HG03039 (cell line): ENCODE results near the gene KCNH6.

Experiments used
- ATAC-seq: cut with Tn5 transposase; IDR thresholded peaks from one replicate; pipeline ENCODE4 v1.9.1; 2021; ENCODE audit warnings: mild to moderate bottlenecking, moderate library complexity; ENCODE audit not compliant: unreplicated experiment

KCNH6 gene

DNA sequence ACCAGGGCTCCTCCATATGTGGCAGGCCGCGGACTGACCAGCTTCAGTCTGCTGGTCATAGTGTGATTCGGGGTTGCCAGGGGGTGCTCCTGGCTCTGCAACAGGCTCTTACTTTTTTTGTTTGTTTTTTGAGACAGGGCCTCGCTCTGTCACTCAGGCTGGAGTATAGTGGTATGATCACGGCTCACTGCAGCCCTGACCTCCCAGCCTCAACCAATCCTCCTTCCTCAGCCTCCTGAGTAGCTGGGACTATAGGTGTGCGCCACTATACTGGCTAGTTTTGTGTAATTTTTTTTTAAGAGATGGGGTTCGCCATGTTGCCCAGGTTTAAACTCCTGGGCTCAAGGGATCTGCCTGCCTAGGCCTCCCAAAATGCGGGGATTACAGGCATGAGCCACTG, 11.8 kb upstream of the KCNH6 start:
- no peak for ATAC-seq

DNA sequence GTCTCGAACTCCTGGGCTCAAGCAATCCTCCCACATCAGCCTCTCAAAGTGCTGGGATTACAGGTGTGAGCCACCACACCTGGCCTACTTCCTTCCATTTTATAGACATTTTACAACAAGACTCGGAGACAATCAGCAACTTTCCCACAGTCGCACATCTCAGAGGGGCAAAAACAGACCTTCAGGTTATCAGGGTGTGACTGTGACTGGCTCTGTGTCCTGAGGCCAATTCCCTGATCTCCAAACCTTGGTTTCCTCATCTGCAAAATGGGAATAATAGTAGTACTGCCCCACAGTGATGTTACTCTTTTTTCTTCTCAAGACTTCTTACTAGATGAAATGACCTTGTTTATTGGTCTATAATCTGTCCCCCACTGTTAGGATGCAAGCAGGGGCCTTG, 10.8 kb upstream of the KCNH6 start:
- no peak for ATAC-seq

DNA sequence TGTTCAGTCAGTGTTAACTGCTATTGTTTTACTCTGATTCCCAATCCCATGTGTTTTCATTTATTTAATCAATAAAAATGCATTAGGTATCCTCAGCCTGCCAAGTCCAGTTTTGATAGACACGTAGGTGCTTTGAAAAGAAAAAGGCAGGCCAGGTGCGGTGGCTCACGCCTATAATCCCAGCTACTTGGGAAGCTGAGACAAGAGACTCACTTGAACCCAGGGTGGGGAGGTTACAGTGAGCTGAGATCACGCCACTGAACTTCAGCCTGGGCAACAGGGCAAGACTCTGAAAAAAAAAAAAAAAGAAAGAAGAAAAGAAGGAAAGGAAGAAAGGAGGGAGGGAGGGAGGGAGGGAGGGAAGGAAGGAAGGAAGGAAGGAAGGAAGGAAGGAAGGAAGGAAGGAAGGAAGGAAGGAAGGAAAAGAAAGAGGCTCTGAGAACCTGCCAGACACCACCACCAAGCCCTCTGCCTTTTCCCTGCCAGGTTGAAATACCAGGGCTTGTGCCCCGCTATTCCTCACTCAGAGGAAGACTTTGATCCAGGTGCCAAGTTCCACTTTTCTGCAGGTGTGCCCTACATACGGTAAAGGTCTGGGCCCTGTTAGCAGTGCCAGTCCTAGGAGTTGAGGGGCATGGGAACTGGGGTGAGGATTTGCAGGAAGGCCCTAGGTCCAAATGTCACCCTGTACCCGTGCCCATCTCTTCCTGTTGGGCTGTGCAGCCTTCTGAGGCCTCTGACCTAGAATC, 10.1 kb upstream of the KCNH6 start:
- no peak for ATAC-seq

DNA sequence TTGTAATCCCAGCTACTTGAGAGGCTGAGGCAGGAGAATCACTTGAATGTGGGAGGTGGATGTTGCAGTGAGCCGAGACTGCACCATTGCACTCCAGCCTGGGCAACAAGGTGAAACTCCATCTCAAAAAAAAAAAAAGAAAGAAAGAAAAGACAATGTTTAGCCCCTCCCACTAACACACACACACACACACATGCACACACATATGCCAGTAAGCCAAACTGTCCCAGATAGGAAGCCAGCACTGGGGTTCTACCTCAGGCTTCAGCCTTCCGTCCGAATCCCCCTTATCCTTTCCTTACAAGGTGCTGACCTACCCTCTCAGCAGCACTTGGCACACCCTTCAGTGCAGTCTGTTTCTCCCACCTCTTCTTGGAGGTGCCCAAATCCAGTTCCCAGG, 8.7 kb upstream of the KCNH6 start:
- no peak for ATAC-seq

DNA sequence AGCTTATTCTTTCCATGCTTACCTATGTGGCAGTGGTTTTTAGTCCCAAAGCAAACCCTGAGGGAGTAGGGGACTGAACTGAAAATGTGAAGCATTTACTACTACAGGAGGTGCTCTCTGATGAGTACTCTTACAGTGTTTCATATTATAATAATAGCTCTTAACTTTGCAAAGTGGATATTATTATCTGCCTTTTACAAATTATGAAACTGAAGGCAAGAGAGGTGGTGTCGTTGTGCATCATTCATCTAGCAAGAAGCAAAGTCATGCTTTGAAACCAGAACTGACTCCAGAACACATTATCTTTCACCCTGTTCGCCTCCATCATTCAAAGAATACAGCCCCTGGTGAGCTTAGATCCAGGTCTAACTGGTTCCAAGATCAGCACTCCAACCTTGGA, 8.2 kb upstream of the KCNH6 start:
- ATAC-seq = no peak

DNA sequence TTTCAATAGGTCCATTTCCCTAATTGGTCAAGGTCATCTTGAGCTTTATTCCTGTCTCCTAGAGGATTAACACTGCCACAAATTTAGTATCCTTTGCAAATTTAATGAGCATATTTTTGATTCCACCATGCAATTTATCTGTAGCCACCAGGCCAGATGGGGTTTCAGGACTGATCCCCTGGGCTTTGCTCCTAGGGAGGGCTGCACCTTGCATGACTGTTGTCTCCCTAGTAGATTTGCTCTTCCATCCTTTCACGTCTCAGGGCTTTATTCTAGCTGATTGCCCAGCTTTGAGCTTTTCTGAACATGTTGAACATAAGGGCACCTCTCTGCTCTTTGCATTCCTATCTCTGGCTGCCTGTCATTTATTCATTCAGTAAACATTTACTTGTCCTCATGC, 7.7 kb upstream of the KCNH6 start:
- ATAC-seq = no peak

DNA sequence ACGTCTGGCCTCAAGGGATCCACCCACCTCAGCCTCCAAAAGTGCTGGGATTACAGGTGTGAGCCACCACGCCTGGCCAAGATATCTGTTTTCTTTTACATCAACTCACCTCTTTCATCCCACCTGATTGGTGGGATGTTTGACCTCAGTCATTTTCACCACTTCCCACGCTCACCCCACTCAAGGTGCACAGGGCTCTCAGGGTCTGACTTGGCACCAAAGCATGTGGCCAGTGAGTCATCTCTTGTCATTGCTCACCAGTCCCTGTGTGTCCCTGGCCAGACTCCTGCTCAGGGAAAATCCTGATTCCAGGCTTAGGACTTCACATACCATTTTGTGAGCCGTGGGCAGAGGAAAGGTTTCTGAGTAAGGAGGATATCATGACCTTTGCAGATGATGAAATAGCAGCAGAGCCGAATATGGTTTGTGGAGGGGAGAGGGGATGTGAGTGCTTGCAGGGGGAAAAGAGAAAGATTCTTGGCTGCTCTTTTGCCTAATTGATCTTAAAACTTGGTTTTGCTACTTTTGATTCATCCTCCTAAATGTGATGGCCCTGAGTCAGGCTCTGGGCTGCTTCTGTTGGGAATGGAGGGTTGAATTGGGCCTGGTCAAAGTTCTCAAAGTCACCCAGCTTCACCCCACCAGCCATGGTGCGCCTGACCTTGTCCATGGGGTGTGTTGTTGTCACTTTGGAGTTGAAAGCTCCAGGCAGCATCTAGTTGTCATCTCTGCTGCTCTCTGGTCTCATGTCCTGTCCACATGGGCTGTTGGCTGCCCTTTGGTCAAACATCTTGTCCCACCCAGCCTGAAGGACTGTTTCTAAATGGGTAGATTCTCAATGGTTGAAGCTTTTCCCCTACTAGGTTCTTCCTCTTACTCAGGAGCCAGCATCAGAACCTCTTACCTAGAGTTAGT, 6.0 kb upstream of the KCNH6 start:
- ATAC-seq = no peak

DNA sequence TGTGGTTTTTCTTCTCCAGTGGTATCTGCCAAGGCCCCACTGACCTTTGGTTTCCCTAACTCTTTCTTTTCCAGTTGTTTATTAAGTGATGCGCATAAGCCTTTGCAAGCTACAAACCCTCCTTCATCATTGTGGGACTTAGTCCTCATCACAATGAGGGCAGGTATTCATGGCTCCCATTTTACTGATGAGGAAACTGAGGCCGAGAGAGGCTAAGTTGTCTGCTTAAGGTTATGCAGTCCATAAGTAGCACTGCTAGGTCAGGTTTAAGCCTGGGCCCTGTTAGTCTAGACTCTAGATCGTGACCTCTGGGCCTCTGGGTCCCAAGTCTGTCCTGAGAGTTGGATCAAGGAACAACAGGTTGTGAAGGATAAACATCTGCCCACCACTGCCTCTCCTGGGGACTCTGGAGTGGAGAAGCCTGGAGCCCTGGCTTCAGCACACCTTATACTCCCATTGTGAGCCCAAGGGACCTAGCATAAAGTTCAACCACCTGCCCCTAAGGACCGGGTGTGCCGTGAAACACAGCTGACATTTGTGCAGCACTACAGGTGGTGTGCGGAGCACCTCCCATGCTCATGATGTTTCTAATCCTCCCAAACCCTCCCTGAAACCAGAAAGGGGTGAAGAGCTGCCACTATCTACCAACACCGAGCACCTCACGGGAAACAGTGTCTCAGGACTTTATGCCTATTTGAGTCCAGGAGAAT, 5.2 kb upstream of the KCNH6 start:
- ATAC-seq = no peak

DNA sequence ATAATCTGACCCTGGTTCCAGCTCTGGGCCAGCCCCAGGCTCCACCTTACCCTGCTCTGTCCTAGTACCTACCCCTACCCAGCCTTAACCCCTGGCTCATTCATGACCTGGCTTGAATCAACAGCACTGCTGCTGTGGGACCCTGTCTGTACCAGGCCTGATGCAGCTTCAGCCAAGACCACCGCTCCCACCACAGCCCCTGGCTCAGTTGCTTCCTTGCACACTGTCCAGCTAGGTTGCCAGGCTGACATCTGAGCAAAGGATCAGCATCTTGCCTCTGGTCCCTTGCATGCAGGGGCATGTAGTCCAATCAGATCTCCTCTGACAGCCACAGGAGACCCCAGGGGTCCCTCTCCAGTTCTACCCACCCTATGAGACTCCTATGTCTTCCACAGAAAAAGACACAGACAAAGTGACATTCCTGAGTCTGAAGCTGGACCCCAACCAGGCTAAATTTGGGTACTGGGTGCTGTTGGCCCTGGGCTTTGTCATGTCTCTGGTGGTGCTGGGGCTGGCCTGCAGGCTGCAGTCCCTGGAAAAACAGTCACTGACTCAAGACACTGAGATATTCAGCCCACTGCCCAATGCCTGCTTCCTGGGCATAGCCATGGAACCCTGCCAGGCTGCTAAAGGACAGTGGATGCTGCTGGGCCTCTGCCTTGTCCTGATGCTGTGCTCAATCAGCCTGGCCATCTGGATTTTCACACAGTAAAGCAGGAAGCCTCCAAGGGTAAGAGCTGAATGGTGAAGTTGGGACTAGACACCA, 3.9 kb upstream of the KCNH6 start:
- no peak for ATAC-seq

DNA sequence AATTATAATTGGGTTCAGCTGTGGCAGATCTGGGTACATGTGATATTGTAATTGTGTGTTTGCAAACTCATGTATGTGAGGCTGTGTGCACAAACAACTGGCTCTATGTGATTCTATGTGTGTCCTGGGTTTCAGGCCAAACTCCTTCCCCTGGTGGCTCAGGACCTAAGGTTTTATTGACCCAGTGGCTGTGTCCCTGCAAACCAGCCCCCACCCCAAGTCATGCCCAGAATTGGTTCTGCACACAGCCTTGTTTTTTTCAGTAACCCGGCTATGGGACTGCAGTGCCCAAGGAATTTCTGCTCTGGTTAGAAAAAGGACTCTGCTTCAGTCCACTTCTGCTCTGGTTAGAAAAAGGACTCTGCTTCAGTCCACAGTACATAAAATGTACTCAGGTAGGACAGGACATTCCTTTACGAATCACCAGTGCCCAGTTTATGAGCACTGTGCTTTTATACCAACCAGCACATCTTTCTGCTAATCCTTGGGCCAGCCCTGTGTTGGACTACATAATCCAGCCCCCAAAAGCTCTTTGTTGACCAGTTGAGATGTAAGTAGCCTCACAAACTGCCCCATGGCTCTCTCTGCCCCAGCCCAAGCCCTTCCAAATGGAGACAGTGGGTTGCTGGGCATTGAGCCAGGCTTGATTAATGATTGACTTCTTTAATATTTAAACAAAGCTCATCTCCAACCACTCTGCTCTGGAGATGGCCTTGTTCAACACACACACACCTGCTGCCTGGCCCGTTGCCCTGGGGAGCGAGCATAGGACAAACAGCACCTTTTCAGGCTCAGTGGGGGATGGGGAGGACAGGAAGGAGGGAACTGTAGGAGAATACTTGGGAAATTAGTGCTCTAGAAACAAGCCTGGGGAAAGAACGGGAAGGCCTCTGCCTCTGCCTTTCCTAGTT, 2.9 kb upstream of the KCNH6 start:
- no peak for ATAC-seq

DNA sequence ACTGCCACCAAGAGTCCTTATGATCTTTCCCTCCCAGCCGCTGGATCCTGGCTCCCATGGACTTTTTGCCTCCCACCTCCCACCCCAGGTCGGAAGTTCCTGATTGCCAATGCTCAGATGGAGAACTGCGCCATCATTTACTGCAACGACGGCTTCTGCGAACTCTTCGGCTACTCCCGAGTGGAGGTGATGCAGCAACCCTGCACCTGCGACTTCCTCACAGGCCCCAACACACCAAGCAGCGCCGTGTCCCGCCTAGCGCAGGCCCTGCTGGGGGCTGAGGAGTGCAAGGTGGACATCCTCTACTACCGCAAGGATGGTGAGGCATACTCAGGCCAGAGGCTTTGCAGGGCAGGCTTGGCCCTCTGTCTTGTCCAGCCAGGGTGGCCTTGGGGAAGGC, 893 bp downstream of the KCNH6 start:
- ATAC-seq = no peak

DNA sequence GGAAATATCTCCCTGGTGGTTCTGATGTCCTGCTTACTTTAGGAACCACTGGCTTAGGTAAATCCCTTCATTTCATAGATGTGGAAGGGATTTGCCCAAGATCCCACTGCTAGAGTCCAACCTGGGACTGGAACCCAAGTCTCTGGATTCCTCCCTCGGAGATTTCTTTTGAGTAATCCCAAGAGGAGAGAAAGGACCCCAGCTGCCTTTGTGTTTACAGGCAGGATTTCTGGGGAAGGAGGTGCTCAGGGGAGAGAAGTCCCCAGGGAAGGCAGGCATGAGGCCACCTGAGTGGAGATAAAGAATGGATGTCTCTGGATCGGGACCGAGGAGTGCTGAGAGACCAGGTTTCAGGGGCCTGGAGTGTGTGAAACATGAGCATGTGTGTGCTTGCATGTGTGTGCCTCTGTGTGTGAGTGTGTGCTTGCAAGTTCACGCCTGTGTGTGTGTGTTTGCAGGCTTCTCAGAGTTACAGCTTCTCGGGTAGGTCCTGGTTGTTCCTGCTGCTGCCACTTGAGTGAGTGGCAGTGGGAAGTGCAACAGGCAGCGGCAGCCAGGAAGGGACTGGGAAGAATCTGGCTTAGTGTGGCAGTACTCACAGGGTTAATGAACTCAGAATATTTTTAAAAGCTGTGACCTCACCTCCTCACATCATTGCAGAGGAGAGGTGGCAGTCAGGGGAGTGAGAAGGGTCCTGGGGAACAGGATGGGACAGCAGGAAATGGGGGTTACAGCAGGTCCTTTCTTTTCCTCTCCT, 2.2 kb downstream of the KCNH6 start:
- no peak for ATAC-seq

DNA sequence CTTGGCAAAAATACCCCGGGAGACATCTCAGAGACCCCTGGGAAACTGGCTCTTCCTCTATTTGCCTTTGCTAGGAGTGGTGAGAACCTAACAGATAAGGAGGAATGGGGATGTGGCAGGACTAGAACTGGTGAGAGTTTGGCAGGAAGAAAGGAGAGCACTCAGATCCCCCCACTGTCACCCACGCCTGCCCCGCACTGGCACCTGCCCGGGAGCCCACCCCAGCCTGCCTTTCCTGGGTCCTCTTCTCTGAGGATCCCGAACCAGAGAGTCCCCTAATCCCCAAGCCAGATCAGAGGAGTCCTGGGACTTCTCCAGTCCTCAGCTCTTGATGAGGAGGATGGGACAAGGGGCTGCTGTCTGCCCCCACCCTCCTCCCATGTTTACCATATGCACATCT, 3.7 kb downstream of the KCNH6 start:
- ATAC-seq = no peak

DNA sequence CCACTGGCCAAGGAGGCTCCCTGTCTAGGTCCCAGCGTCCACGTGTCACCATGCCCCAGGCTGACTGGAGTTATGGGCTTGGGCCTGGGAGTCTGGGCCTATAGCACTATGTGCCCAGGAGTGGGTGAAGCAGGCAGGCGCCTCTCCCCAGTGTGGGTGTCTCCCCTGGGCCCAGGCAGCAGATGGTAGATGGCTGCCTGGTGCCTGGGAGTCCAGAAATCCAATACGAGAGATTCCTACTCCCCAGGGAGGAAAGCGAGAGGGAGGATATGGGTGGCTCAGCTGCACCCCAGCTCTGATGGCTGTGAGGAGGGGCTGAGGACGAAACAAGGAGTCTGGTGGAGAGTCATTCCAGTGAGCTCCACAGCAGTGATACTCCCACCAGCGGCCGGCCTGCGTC, 5.0 kb downstream of the KCNH6 start:
- no peak for ATAC-seq

DNA sequence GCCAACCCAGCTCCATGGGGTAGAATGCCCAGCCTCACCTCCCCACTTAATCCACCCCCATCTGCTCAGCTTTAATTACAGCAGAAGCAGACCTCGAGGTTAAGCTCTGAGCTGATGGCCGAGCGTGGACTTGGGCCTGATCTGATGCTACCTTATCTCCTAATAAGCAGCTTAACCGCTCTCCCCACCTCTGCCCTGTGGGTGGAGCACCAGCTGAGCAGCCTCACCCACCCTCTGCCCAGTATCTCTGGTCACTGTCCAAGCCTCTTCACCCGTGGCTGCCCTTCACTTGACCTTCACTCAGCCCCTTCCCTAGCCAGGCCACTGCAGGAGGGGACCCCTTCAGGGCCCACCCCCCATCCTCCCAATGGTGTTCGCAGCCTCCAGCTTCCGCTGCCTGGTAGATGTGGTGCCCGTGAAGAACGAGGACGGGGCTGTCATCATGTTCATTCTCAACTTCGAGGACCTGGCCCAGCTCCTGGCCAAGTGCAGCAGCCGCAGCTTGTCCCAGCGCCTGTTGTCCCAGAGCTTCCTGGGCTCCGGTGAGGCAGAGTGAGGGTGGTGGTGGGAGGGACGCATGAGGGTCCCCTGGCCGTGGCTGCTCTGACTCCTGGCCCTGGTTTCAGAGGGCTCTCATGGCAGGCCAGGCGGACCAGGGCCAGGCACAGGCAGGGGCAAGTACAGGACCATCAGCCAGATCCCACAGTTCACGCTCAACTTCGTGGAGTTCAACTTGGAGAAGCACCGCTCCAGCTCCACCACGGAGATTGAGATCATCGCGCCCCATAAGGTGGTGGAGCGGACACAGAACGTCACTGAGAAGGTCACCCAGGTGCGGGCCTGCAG, 6.8 kb downstream of the KCNH6 start:
- ATAC-seq = no peak

DNA sequence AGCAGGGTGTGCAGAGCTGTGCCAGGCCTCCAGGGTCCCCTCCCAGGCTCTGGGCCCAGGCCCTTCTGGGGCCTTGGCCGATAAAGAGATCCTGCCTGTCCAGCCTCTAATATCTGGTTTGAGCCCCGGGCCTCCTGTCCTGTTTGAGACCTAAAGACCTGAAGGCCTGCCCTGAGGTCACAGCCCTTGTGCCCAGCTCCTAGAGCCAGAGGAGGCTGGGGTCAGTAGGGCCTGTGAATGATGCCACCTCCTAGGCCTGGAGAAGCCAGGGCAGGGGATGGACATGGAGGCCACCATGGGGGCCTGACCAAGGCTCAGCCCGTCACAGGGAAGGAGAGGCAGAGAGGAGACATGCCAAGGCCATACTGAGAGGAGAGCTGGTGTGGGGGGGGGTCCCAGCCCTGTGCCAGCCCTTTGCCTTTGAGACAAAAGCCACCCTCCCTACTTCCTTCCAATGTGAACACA, 7.4 kb downstream of the KCNH6 start:
- ATAC-seq = no peak

DNA sequence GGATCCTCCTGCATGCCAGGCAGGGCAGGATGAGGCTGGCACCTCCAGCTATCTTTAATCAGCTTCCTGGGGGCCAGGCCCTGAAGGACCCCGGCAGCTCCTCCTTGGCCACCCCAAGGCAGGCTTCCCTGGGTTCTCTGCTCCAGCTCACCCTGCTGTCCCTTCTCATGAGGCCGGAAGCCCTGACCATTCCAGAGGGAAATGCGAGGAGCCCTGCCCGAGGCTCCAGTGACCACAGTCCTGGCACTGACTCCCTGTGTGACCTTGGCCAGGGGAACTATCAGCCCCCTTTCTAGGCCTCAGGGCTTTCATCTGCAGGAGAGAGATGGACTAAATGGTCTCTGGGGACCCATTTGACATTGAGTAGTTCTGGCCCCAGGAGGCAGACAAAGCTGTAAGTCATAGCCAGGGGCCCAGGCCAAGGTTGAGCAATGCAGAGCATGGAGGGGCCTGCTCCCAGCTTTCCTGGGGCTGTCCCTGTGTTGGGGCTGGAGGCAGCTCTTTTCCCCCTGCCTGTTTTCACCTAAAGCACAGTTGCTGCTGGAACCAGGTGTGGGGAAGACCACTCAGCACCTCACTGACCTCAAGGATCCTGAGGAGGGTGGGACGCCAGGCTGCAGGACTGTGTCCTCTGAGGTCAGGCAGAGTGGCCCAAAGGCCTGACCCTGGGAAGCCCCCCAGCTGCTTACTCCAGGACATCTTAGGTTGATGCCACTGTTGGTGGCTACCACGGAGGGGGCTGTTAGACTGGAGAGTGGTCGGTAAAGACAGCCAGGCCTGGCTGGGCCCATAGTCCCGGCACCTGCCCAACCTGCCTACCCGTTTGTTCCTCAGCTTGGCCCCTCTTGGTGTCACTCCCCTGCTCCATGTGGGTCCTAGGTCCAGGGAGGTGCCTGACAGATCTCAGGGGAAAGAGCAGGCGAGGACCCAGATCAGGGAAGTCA, 8.1 kb downstream of the KCNH6 start:
- ATAC-seq = no peak
